GM19467 (cell line): ENCODE results near the gene MALRD1.
"Not testable (repeated sequence)": the region's sequence is repeated elsewhere in the genome, so short reads cannot be mapped to it uniquely, and the experiment has no call there.

Source experiments
- ATAC-seq: cut with Tn5 transposase; IDR thresholded peaks from one replicate; pipeline ENCODE4 v1.9.1; 2021; ENCODE audit warnings: mild to moderate bottlenecking, moderate library complexity; ENCODE audit not compliant: unreplicated experiment

The MALRD1 gene

DNA sequence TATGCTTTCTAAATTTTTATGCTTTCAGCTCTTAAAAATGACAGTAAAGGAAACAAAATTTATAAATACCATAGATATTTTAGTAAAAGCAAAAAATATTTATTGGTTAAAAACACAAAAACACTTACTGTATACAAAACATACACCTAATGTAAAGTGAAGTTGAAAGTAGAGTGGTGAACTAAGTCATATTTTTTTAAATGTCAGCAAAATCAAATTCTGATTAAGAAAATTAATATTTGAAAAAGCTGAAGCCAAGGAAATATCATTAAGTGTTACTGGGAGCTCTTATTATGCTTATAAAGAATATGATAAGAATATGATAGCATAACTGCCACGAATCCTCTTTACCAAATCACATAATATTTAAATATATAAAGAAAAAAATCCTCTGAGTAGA, 702.4 kb downstream of the MALRD1 start:
- no peak for ATAC-seq

DNA sequence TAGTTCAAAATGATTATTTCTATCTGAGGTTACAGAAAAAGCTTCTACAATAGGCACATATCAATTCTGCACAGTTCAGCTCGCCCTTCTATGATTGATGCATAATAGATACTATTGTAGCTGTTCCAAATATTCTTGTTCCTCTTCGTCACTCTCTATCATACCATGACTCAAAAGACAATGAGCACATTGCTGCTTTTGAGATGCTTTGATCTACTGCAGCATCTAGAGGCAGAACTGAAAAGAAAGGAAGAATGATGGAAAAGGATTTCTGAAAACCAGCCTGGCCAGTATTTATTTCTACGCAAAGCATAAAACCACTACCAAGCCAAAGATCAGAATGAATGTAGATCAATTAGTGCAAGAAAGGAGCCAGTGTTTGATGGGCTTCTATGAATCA, 708.3 kb downstream of the MALRD1 start:
- ATAC-seq, result no peak

DNA sequence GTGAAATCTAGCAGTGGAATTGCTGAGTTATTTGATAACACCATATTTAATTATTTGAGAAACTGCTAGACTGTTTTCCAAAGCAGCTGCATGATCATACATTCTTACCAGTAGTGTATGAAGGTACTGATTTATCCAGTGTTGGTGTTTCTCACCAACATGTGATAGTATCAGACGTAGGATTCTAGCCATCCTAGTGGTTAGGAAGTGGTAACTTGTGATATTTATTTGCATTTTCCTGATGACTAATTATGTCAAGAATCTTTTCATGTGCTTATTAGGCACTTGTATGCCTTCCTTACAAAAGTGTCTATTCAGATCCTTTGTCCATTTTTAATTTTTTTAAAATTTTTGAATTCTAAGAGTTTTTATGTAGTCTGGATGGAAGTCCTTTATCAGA, 713.4 kb downstream of the MALRD1 start:
- ATAC-seq, result no peak

DNA sequence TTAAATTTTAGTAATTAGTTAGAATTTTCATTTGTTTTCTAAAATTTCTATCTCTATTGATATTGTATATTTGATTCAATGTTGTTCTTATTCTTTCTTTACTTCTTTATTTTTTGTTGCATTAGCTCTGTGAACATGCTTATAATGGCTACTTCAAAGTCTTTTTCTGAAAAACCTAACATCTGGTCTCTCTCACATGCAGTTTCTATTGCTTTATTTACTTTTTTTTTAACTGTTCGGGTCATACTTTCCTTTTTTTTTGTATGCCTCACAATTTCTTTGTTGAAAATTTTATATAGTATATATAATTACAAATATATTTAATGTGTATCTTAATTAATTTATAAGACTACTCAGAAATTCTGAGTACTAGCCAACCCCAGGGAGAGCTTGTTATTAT, 715.5 kb downstream of the MALRD1 start:
- ATAC-seq, result no peak

DNA sequence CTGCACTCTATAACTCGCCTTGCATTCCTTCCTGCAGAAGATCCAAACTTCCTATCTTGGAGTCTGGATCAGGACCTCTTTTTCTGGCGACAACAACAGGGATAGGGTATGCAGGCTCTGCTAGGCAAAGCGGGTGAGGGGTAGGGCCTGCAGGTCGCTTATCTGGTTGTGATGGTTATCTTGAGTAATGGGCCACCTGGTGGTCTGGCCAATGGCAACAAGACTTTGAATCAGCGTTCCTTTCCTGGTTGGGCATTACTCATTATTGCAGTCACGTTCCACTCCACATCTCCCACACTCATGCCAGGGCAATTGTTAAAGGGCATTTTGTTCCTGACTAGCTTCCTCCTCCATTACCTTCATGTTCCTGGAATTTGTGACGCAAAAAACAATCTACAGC, 719.3 kb downstream of the MALRD1 start:
- no peak for ATAC-seq

DNA sequence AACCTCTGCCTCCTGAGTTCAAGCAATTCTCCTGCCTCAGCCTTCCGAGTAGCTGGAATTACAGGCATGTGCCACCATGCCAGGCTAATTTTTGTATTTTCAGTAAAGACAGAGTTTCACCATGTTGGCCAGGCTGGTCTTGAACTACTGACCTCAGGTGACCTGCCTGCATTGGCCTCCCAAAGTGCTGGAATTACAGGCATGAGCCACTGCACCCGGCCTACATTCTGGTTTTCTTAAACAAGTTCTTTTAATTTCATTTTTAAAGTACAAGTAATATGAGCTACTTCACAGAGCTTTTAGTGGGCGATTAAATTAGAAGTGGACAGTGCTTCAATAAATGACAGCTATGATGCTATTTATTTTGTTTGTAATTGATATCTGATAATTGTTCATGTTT, 721.2 kb downstream of the MALRD1 start:
- not testable (repeated sequence) for ATAC-seq

DNA sequence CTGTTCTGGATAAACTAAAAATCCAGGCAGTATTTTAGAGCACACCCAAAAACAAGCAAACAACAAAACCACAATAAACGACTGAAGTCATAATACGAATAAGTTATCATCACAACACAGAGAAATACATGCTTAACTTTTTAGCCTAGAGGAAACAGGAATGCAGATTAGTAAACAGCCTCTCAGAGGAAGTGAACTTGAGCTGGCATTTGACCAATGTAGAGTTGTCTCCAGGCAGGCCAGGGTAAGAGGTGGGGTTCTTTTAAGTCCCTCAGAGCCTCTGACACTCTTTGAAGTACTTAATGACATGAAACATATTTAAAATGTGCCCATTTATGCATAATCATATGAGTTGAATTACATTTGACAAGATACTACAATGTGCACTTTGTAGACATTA, 724.4 kb downstream of the MALRD1 start:
- ATAC-seq, result no peak

DNA sequence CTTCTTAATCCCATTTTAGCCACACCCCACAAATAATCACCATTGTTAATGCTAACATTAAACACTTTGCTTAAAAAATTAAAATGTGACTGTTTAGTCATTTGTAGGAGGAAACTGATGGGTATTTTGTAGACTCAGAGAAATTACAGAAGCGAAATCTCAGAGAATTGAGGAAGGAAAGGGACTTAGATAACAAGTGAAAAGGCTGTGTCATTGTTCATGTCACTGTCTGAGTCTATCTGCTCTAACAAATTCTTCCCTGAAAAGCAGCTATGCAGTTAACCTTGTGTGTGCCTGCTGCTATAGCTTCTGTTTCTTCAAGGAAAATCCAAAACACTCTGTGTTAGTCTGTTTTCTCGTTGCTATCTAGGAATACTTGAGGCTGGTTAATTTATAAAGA, 726.7 kb downstream of the MALRD1 start:
- ATAC-seq, result no peak

DNA sequence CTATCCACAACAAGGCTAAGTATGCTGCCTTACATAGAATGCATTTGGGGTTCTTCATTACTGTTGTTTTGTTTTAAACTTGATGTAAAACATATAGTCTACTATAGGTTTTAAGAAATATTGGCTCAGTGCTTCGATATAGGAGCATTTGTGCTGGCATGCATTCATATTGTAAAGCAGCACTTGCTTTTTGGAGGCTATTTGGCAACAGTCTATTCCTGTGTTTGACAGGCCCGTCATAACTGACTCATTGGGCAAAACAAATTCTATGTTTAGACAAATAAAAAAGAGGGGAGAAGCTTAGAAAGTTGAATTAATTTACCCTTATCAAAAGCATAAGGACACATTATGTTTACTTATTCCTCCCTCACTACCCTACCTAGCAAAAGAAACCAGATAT, 729.2 kb downstream of the MALRD1 start:
- no peak for ATAC-seq

DNA sequence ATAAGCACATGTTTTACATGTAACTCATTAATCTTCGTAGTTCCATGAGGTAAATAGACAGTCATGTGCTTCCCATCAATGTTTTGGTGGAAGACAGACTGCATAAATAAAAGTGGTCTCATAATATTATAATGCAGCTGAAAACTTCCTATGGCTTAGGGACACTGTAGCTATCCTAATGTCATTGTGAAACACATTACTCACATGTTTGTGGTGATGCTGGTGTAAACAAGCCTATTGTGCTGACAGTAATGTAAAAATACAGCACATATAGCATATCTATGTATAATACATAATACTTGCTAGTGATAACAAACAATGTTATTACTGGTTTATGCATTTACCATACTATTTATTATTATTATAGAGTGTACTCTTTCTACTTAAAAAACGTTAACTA, 730.4 kb downstream of the MALRD1 start:
- no peak for ATAC-seq

DNA sequence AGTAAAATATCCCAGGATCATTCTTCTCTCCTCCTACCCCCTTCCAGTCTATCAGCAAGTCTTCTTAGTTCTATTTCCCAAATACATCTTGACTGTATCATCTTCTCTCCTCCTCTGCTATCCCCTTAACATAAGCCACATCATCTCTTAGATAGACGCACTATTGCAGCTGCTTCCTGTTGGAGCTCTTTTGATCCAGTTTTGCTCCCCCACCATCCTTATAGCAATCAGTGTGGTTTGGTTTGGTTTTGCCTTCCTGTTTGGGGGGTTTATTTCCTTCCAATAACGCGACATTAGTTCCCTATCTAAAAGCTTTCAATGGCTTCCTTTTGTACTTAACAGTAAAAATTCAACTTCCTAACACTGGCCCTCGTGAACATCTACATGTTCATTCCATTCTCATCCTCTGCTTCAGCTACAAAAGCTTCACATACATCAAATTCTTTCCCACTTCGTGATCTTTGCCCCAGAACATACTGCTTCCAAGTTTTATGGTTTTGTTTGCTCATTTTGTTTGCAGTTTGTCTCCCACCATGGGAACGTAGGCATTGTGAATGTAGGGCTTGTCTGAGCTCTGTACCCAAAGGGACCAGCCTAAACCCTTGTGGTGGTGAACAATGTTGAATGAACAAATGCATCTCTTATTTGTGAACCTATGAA, 734.0 kb downstream of the MALRD1 start:
- no peak for ATAC-seq

DNA sequence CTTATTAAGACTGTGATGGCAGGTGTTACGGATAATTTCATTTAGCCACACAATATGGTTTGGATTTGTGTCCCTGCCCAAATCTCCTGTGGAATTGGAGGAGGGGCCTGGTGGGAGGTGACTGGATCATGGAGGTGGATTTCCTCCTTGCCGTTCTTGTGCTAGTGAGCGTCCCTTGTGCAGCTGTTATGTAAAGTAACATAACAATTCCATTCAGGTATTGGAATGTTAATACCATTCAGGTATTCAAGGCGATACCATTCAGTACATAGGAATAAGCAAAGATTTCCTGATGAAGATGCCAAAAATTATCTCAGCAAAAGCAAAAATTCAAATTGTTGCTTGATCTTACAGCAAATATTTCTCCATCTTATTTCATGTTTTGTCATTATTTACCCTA, 735.1 kb downstream of the MALRD1 start:
- no peak for ATAC-seq
